ENCODE measurements around the gene TIMM10.

GRCh38 chr11:57539342-57539741 is 8.8 kb upstream of the TIMM10 start:
- TF ChIP-seq, protein P1, sequence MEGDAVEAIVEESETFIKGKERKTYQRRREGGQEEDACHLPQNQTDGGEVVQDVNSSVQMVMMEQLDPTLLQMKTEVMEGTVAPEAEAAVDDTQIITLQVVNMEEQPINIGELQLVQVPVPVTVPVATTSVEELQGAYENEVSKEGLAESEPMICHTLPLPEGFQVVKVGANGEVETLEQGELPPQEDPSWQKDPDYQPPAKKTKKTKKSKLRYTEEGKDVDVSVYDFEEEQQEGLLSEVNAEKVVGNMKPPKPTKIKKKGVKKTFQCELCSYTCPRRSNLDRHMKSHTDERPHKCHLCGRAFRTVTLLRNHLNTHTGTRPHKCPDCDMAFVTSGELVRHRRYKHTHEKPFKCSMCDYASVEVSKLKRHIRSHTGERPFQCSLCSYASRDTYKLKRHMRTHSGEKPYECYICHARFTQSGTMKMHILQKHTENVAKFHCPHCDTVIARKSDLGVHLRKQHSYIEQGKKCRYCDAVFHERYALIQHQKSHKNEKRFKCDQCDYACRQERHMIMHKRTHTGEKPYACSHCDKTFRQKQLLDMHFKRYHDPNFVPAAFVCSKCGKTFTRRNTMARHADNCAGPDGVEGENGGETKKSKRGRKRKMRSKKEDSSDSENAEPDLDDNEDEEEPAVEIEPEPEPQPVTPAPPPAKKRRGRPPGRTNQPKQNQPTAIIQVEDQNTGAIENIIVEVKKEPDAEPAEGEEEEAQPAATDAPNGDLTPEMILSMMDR (conservative IDR thresholded peaks at IDR 0.05; ENCODE audit: low read depth, low read length): no peak
- TF ChIP-seq EZH2 (IDR thresholded peaks at IDR 0.05; ENCODE audit: low read length, unreplicated experiment): no peak

Data from PC-3 (cell line).